ENCODE results near the gene TSSK2.
"Not testable (repeated sequence)": the region's sequence is repeated elsewhere in the genome, so short reads cannot be mapped to it uniquely, and the experiment has no call there.

The TSSK2 gene

GRCh38 chr22:19130959-19131684, at the start of gene TSSK2:
TSSK2 (plus strand) TSS chr22:19131308; CDS start chr22:19131400, 92 bp downstream.
- no peak for FAIRE-seq

GRCh38 chr22:19081351-19081750, 49.8 kb upstream of the TSSK2 start:
- no peak for FAIRE-seq

- no peak for FAIRE-seq
Observed at GRCh38 chr22:19082101-19082500, 49.0 kb upstream of the TSSK2 start.

- no peak for FAIRE-seq
Observed at GRCh38 chr22:19082793-19083192, 48.3 kb upstream of the TSSK2 start.

GRCh38 chr22:19084126-19084525, 47.0 kb upstream of the TSSK2 start:
- not testable (repeated sequence) for FAIRE-seq

- not testable (repeated sequence) for FAIRE-seq
Observed at GRCh38 chr22:19084586-19084985, 46.5 kb upstream of the TSSK2 start.

GRCh38 chr22:19085233-19085718, 45.8 kb upstream of the TSSK2 start:
- no peak for FAIRE-seq

- FAIRE-seq = no peak
Observed at GRCh38 chr22:19086417-19086816, 44.7 kb upstream of the TSSK2 start.

GRCh38 chr22:19086896-19087295, 44.2 kb upstream of the TSSK2 start:
- FAIRE-seq = no peak

- FAIRE-seq = no peak
Observed at GRCh38 chr22:19088866-19089595, 42.1 kb upstream of the TSSK2 start.

- no peak for FAIRE-seq
Observed at GRCh38 chr22:19090183-19090582, 40.9 kb upstream of the TSSK2 start.

GRCh38 chr22:19090586-19091127, 40.5 kb upstream of the TSSK2 start:
- no peak for FAIRE-seq

- no peak for FAIRE-seq
Observed at GRCh38 chr22:19092725-19093124, 38.4 kb upstream of the TSSK2 start.

GRCh38 chr22:19094393-19094997, 36.6 kb upstream of the TSSK2 start:
- no peak for FAIRE-seq

GRCh38 chr22:19096555-19096954, 34.6 kb upstream of the TSSK2 start:
- no peak for FAIRE-seq

- FAIRE-seq = no peak
Observed at GRCh38 chr22:19097518-19097917, 33.6 kb upstream of the TSSK2 start.

- no peak for FAIRE-seq
Observed at GRCh38 chr22:19098157-19098556, 33.0 kb upstream of the TSSK2 start.

GRCh38 chr22:19103880-19104821, 27.0 kb upstream of the TSSK2 start:
- FAIRE-seq = no peak

- FAIRE-seq = no peak
Observed at GRCh38 chr22:19105456-19105855, 25.7 kb upstream of the TSSK2 start.

- FAIRE-seq = no peak
Observed at GRCh38 chr22:19105867-19106802, 25.0 kb upstream of the TSSK2 start.

Data from colon (tissue), 2 donors.